GM12878 (cell line): ENCODE data around the gene CCL15. TPM values are rescaled to one million over a fixed set of nuclear protein-coding genes. Genes with fewer than 3 reads are reported as not detected.
A peak's percentile ranks its signal among the peaks of the same experiment; 100 is the strongest.

ENCODE experiments used
- BHLHE40 ChIP-seq, 2 experiments: fragments of 450-650 bp in 1 of 2; IDR thresholded peaks; 2 replicates each; pipeline ENCODE4 v1.6.1; 2011 to 2017; ENCODE audit warnings: low read depth in 2 of 2, borderline replicate concordance in 1 of 2, improper control_type of control experiment in 1 of 2, low read length in 1 of 2, mild to moderate bottlenecking in 1 of 2
- CTCF ChIP-seq, 3 experiments: IDR thresholded peaks in 2 of 3; conservative IDR thresholded peaks in 1 of 3; 2 replicates each; pipeline ENCODE4 v1.5.1; 2011; ENCODE audit warnings: low read depth in 3 of 3, low read length in 3 of 3, mild to moderate bottlenecking in 3 of 3, control low read depth in 2 of 3, moderate library complexity in 2 of 3, inconsistent platforms in 1 of 3, mixed read lengths in 1 of 3; ENCODE audit not compliant: control insufficient read depth in 2 of 3, insufficient read depth in 1 of 3; ENCODE audit errors: extremely low read depth in 1 of 3
- ETV6 ChIP-seq, 2 experiments: fragments of 450-650 bp in 1 of 2; IDR thresholded peaks in 1 of 2; conservative IDR thresholded peaks in 1 of 2; 2 replicates each; pipeline ENCODE4 v1.6.1; 2014; ENCODE audit warnings: antibody characterized with exemption in 1 of 2, borderline replicate concordance in 1 of 2, low read depth in 1 of 2, mild to moderate bottlenecking in 1 of 2, moderate library complexity in 1 of 2
- EZH2 ChIP-seq: IDR thresholded peaks from 2 replicates; pipeline ENCODE4 v1.6.1; 2012; ENCODE audit warnings: low read depth, mild to moderate bottlenecking, control low read depth, inconsistent platforms, low read length, borderline replicate concordance; ENCODE audit not compliant: control insufficient read depth
- MTA3 ChIP-seq: IDR thresholded peaks from 2 replicates; pipeline ENCODE4 v1.6.1; 2012; ENCODE audit warnings: low read length, inconsistent platforms, borderline replicate concordance
- RB1 ChIP-seq: fragments of 450-650 bp; formaldehyde crosslinking; IDR thresholded peaks from 2 replicates; pipeline ENCODE4 v1.6.1; 2017; ENCODE audit warnings: mild to moderate bottlenecking, borderline replicate concordance
- ZBTB33 ChIP-seq: fragments of 450-650 bp; IDR thresholded peaks from 2 replicates; pipeline ENCODE4 v1.6.1; 2017; ENCODE audit warnings: mild to moderate bottlenecking
- polyA plus RNA-seq, 11 experiments: library from polyadenylated mRNA; depleted of rRNA in 4 of 11; unstranded in 6 of 11; stranded (reverse) in 5 of 11; fragments of >200 nt; fragmentation: Nextera tagmentation in 4 of 11; fragmentation: Illumina TruSeq in 1 of 11; extraction: Ambion mirVana in 4 of 11; extraction: Trizol in 1 of 11; gene quantifications; 1 replicate in 1 of 11; 2 replicates in 10 of 11; pipeline versions ENCODE4 v1.2.1 to v1.2.3, GENCODE V29; 2011 to 2016; ENCODE audit warnings: inconsistent platforms in 2 of 11, missing spikeins in 2 of 11, low read depth in 1 of 11
- total RNA-seq, 4 experiments: library from RNA; depleted of rRNA in 3 of 4; stranded (reverse); fragments of >200 nt in 3 of 4; fragmentation: Illumina TruSeq in 1 of 4; extraction: Trizol in 1 of 4; gene quantifications; 2 replicates each; pipeline versions ENCODE4 v1.2.1 to v1.2.3, GENCODE V29; 2013 to 2021

CCL15 gene
- total and polyA plus RNA-seq, 10 of the 15 experiments (the other 5 are each of a cell fraction or from before 2014, with no cell fraction given), result 0.12 TPM; not detected in 9

- no peak for TF ChIP-seq ZBTB33
- TF ChIP-seq CTCF (IDR thresholded peaks at IDR 0.05 in 2 of 3, conservative IDR thresholded peaks at IDR 0.05 in 1 of 3; ENCODE audit: control insufficient read depth in 2 of 3, extremely low read depth in 1 of 3, insufficient read depth in 1 of 3, low read depth in 3 of 3, low read length in 3 of 3), result peak; percentile 4 to 51 (median 47); a peak in 4 of 6 replicates
- no peak; a peak in 1 of 4 replicates for TF ChIP-seq BHLHE40 (IDR thresholded peaks at IDR 0.05; ENCODE audit: borderline replicate concordance in 1 of 2, low read depth in 2 of 2, low read length in 1 of 2)
- TF ChIP-seq ETV6 (conservative IDR thresholded peaks at IDR 0.05 in 1 of 2, IDR thresholded peaks at IDR 0.05 in 1 of 2; ENCODE audit: borderline replicate concordance in 1 of 2, low read depth in 1 of 2), result no peak
- TF ChIP-seq RB1, result no peak
- no peak for TF ChIP-seq EZH2
- TF ChIP-seq MTA3, result no peak
Measured at GRCh38 chr17:36008998-36009665, 7.8 kb upstream of the CCL15 start (continued).
